H9 (cell line): ENCODE data around the gene OR10Z1. TPM values are rescaled to one million over a fixed set of nuclear protein-coding genes. Genes with fewer than 3 reads are reported as not detected.

Source experiments
- DNase-seq: peaks from one replicate; pipeline ENCODE4 v3.0.0-alpha.2; 2017
- H2AFZ ChIP-seq: one replicate; pipeline ENCODE4 v1.6.1; 2013; ENCODE audit warnings: mild to moderate bottlenecking, low read length, control low read depth, moderate library complexity
- H2AK5ac ChIP-seq: 2 replicates; pipeline ENCODE4 v1.6.1; 2013; ENCODE audit warnings: low read length, control low read depth, mixed read lengths; ENCODE audit not compliant: insufficient read length
- H2BK120ac ChIP-seq: one replicate; pipeline ENCODE4 v1.6.1; 2013; ENCODE audit warnings: low read depth, mild to moderate bottlenecking, low read length, control low read depth, inconsistent platforms; ENCODE audit not compliant: poor library complexity, severe bottlenecking
- H2BK12ac ChIP-seq: 2 replicates; pipeline ENCODE4 v1.6.1; 2013; ENCODE audit warnings: low read length, control low read depth, mixed read lengths, low read depth; ENCODE audit not compliant: insufficient read length
- H2BK15ac ChIP-seq: 2 replicates; pipeline ENCODE4 v1.6.1; 2013; ENCODE audit warnings: low read depth, low read length, control low read depth
- H2BK20ac ChIP-seq: one replicate; pipeline ENCODE4 v1.6.1; 2013; ENCODE audit warnings: low read depth, mild to moderate bottlenecking, low read length, control low read depth, inconsistent platforms; ENCODE audit not compliant: poor library complexity, severe bottlenecking
- H2BK5ac ChIP-seq: 2 replicates; pipeline ENCODE4 v1.6.1; 2013; ENCODE audit warnings: low read length, control low read depth, mixed read lengths; ENCODE audit not compliant: insufficient read length
- H3K14ac ChIP-seq: 2 replicates; pipeline ENCODE4 v1.6.1; 2013; ENCODE audit warnings: low read length, control low read depth; ENCODE audit not compliant: insufficient read depth
- H3K18ac ChIP-seq: 2 replicates; pipeline ENCODE4 v1.6.1; 2013; ENCODE audit warnings: low read depth, mild to moderate bottlenecking, mixed read lengths, low read length, control low read depth; ENCODE audit not compliant: insufficient read length
- H3K23ac ChIP-seq: 2 replicates; pipeline ENCODE4 v1.6.1; 2013; ENCODE audit warnings: low read length, control low read depth, mixed read lengths, low read depth; ENCODE audit not compliant: insufficient read length
- H3K23me2 ChIP-seq: 2 replicates; pipeline ENCODE4 v1.6.1; 2013; ENCODE audit warnings: low read depth, mild to moderate bottlenecking, mixed read lengths, low read length, control low read depth; ENCODE audit not compliant: insufficient read length, poor library complexity, severe bottlenecking
- H3K27ac ChIP-seq: 2 replicates; pipeline ENCODE4 v1.5.1; 2013; ENCODE audit warnings: low read length, control low read depth, mixed read lengths, low read depth; ENCODE audit not compliant: insufficient read length
- H3K27me3 ChIP-seq: 2 replicates; pipeline ENCODE4 v1.6.1; 2013; ENCODE audit warnings: low read length, control low read depth, inconsistent platforms; ENCODE audit not compliant: insufficient read depth
- H3K4ac ChIP-seq: 2 replicates; pipeline ENCODE4 v1.6.1; 2013; ENCODE audit warnings: low read depth, mild to moderate bottlenecking, control low read depth, inconsistent platforms, low read length, moderate library complexity
- H3K4me1 ChIP-seq: 2 replicates; pipeline ENCODE4 v1.6.1; 2013; ENCODE audit warnings: low read length, control low read depth, inconsistent platforms; ENCODE audit not compliant: insufficient read depth
- H3K4me2 ChIP-seq: 2 replicates; pipeline ENCODE4 v1.6.1; 2013; ENCODE audit warnings: low read length, control low read depth, mixed read lengths; ENCODE audit not compliant: insufficient read length, insufficient read depth
- H3K56ac ChIP-seq: 2 replicates; pipeline ENCODE4 v1.6.1; 2013; ENCODE audit warnings: low read depth, mild to moderate bottlenecking, mixed read lengths, low read length, control low read depth; ENCODE audit not compliant: insufficient read length
- H3K79me1 ChIP-seq: 2 replicates; pipeline ENCODE4 v1.6.1; 2013; ENCODE audit warnings: low read depth, mild to moderate bottlenecking, moderate library complexity, low read length, control low read depth, inconsistent platforms; ENCODE audit not compliant: insufficient read depth, poor library complexity, severe bottlenecking
- H3K79me2 ChIP-seq: 2 replicates; pipeline ENCODE4 v1.6.1; 2013; ENCODE audit warnings: low read length, control low read depth, inconsistent platforms; ENCODE audit not compliant: insufficient read depth
- H3K9ac ChIP-seq: 2 replicates; pipeline ENCODE4 v1.6.1; 2013; ENCODE audit warnings: low read length, control low read depth, mixed read lengths; ENCODE audit not compliant: insufficient read length; ENCODE audit errors: extremely low read depth
- H3K9me3 ChIP-seq: one replicate; pipeline ENCODE4 v1.6.1; 2013; ENCODE audit warnings: low read depth, low read length, inconsistent platforms; ENCODE audit not compliant: control insufficient read depth
- H3T11ph ChIP-seq: one replicate; pipeline ENCODE4 v1.6.1; 2013; ENCODE audit warnings: mild to moderate bottlenecking, low read length, control low read depth, inconsistent platforms
- H4K20me1 ChIP-seq: one replicate; pipeline ENCODE4 v1.6.1; 2013; ENCODE audit not compliant: control insufficient read depth, insufficient read length, insufficient read depth
- H4K5ac ChIP-seq: 2 replicates; pipeline ENCODE4 v1.6.1; 2013; ENCODE audit warnings: low read depth, mild to moderate bottlenecking, mixed read lengths, low read length, control low read depth; ENCODE audit not compliant: insufficient read length
- H4K8ac ChIP-seq: replicated peaks from 2 replicates; pipeline ENCODE4 v1.6.1; 2013; ENCODE audit warnings: low read length, control low read depth, mixed read lengths, low read depth; ENCODE audit not compliant: insufficient read length
- H4K91ac ChIP-seq: 2 replicates; pipeline ENCODE4 v1.6.1; 2013; ENCODE audit warnings: low read depth, mild to moderate bottlenecking, moderate library complexity, mixed read lengths, low read length, control low read depth; ENCODE audit not compliant: insufficient read length
- H3K27ac Mint-ChIP-seq, 3 experiments: 2 replicates in 2 of 3; 3 replicates in 1 of 3; pipeline ENCODE4 v1.8.0; 2020 to 2021; ENCODE audit warnings: mixed read lengths in 3 of 3, mild to moderate bottlenecking in 1 of 3, moderate library complexity in 1 of 3
- H3K27me3 Mint-ChIP-seq: 2 replicates; pipeline ENCODE4 v1.8.0; 2021; ENCODE audit warnings: low read depth, mild to moderate bottlenecking, moderate library complexity, mixed read lengths
- H3K36me3 Mint-ChIP-seq, 3 experiments: 2 replicates in 2 of 3; 3 replicates in 1 of 3; pipeline ENCODE4 v1.8.0; 2020 to 2021; ENCODE audit warnings: low read depth in 3 of 3, mixed read lengths in 3 of 3; ENCODE audit not compliant: insufficient read depth in 1 of 3
- H3K4me1 Mint-ChIP-seq, 2 experiments: 2 replicates each; pipeline ENCODE4 v1.8.0; 2020; ENCODE audit warnings: mixed read lengths in 2 of 2
- H3K4me3 Mint-ChIP-seq, 2 experiments: 2 replicates in 1 of 2; 3 replicates in 1 of 2; pipeline ENCODE4 v1.8.0; 2020 to 2021; ENCODE audit warnings: mild to moderate bottlenecking in 2 of 2, mixed read lengths in 2 of 2, moderate library complexity in 1 of 2
- H3K9me3 Mint-ChIP-seq, 2 experiments: 2 replicates in 1 of 2; 3 replicates in 1 of 2; pipeline ENCODE4 v1.8.0; 2020; ENCODE audit warnings: mild to moderate bottlenecking in 2 of 2, mixed read lengths in 2 of 2, moderate library complexity in 1 of 2
- WGBS: extraction: QIAGEN DNeasy Blood & Tissue Kit; methylation state at CpG from one replicate; pipeline ENCODE4 v1.1.7; 2013; ENCODE audit warnings: missing lambda C conversion rate, low lambda C conversion rate, mixed read lengths; ENCODE audit not compliant: insufficient read length; ENCODE audit errors: extremely low coverage; 5-methylcytosine and 5-hydroxymethylcytosine counted together
- total RNA-seq: library from RNA; stranded (reverse); gene quantifications from 2 replicates; pipeline ENCODE4 v1.2.1, GENCODE V29; 2021
- TF ChIP-seq, protein P1 (sequence below): fragments of 200-600 bp; sonication (generic); conservative IDR thresholded peaks from 3 replicates; pipeline ENCODE4 v1.8.0; 2021; ENCODE audit warnings: antibody characterized with exemption, mild to moderate bottlenecking

The OR10Z1 gene
- total RNA-seq, 1 experiment from 2014 or later: not detected

- Histone ChIP-seq H3K4ac (no peak overlapping the region), H2BK12ac (no peak overlapping the region), H3T11ph (no peak overlapping the region), H3K18ac (no peak overlapping the region), H3K14ac (no peak overlapping the region), H4K91ac (no peak overlapping the region), H2BK20ac (no peak overlapping the region), H3K27ac (no peak overlapping the region), H3K4me1 (no peaks in the 10 kb centered on the region), H4K20me1 (no peaks in the 10 kb centered on the region), H3K23me2 (no peaks in the 10 kb centered on the region), H3K4me2 (no peak overlapping the region), H3K9me3 (no peaks in the 10 kb centered on the region), H3K9ac (no peak overlapping the region), H2BK5ac (no peak overlapping the region), H3K27me3 (no peaks in the 10 kb centered on the region), H4K8ac (no peak overlapping the region), H2AK5ac (no peak overlapping the region), H4K5ac (no peak overlapping the region), H2AFZ (no peak overlapping the region), H3K23ac (no peak overlapping the region), H3K79me1 (no peaks in the 10 kb centered on the region), H2BK120ac (no peak overlapping the region), H3K56ac (no peak overlapping the region), H3K79me2 (no peaks in the 10 kb centered on the region), H2BK15ac (no peak overlapping the region)
- no peaks in the 10 kb centered on the region for H3K9me3 Mint-ChIP-seq
- DNase-seq: no peak
- no peaks in the 10 kb centered on the region for H3K27me3 Mint-ChIP-seq
- no peaks in the 10 kb centered on the region for H3K4me1 Mint-ChIP-seq
- no peaks in the 10 kb centered on the region for H3K36me3 Mint-ChIP-seq
- H3K27ac Mint-ChIP-seq: no peak overlapping the region
- TF ChIP-seq, protein P1, sequence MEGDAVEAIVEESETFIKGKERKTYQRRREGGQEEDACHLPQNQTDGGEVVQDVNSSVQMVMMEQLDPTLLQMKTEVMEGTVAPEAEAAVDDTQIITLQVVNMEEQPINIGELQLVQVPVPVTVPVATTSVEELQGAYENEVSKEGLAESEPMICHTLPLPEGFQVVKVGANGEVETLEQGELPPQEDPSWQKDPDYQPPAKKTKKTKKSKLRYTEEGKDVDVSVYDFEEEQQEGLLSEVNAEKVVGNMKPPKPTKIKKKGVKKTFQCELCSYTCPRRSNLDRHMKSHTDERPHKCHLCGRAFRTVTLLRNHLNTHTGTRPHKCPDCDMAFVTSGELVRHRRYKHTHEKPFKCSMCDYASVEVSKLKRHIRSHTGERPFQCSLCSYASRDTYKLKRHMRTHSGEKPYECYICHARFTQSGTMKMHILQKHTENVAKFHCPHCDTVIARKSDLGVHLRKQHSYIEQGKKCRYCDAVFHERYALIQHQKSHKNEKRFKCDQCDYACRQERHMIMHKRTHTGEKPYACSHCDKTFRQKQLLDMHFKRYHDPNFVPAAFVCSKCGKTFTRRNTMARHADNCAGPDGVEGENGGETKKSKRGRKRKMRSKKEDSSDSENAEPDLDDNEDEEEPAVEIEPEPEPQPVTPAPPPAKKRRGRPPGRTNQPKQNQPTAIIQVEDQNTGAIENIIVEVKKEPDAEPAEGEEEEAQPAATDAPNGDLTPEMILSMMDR: no peak
- no peak overlapping the region for H3K4me3 Mint-ChIP-seq
- WGBS: no CpG with 5 or more reads among the region's 1 CpG
Measured at GRCh38 chr1:158559696-158560095, 45.4 kb upstream of the OR10Z1 start.
